Hepatocyte (in vitro differentiated cells): ENCODE measurements around the gene RPL7A.
"Not testable (repeated sequence)": the region's sequence is repeated elsewhere in the genome, so short reads cannot be mapped to it uniquely, and the experiment has no call there.

Experiments used
- CTCF ChIP-seq: fragments of 200-600 bp; sonication (generic); IDR thresholded peaks from 2 replicates; pipeline ENCODE4 v1.5.1; 2016; ENCODE audit warnings: antibody characterized with exemption, mild to moderate bottlenecking; ENCODE audit not compliant: poor library complexity
- EZH2 ChIP-seq: fragments of 200-600 bp; sonication (generic); IDR thresholded peaks from 2 replicates; pipeline ENCODE4 v1.6.1; 2016; ENCODE audit warnings: antibody characterized with exemption, mild to moderate bottlenecking, borderline replicate concordance
- EZH2phosphoT487 ChIP-seq: fragments of 200-600 bp; sonication (generic); IDR thresholded peaks from one replicate; pipeline ENCODE4 v1.6.1; 2018; ENCODE audit warnings: antibody characterized with exemption, mild to moderate bottlenecking, low read depth, moderate library complexity; ENCODE audit not compliant: unreplicated experiment, severe bottlenecking

GRCh38 chr9:133392308-133392707 lies 44.3 kb downstream of the RPL7A start:
- TF ChIP-seq CTCF, EZH2, EZH2phosphoT487: not testable (repeated sequence)
